ENCODE data around the gene MAN2C1.
A peak's percentile ranks its signal among the peaks of the same experiment; 100 is the strongest.
"Not testable (repeated sequence)": the region's sequence is repeated elsewhere in the genome, so short reads cannot be mapped to it uniquely, and the experiment has no call there.

Gene MAN2C1

GRCh38 chr15:75367913-75368688 is at the start of gene MAN2C1:
TSS of gene MAN2C1 (minus strand) at chr15:75368607. CDS start at chr15:75368583, 24 bp downstream.
- H3K4me3 ChIP-seq = peak within 1 kb of the TSS; percentile 58 to 95 (median 86)

GRCh38 chr15:75416584-75416983 is 48.2 kb upstream of the MAN2C1 start:
- Histone ChIP-seq H3K4me3 (no peak overlapping the region), H3K27ac (no peak overlapping the region)

More at GRCh38 chr15:75367913-75368688, at the start of gene MAN2C1:
- H3K27ac ChIP-seq = peak within 1 kb of the TSS; percentile 87 to 100 (median 98)

GRCh38 chr15:75410196-75410595 is 41.8 kb upstream of the MAN2C1 start:
- Histone ChIP-seq H3K27ac (no peak overlapping the region), H3K4me3 (no peak overlapping the region)

- Histone ChIP-seq H3K4me3 (no peak overlapping the region), H3K27ac (no peak overlapping the region)
Measured at GRCh38 chr15:75407083-75407482, 38.7 kb upstream of the MAN2C1 start.

GRCh38 chr15:75403892-75404291 is 35.5 kb upstream of the MAN2C1 start:
- no peak overlapping the region for H3K4me3 ChIP-seq

GRCh38 chr15:75397494-75397893 is 29.1 kb upstream of the MAN2C1 start:
- Histone ChIP-seq H3K27ac (no peak overlapping the region), H3K4me3 (no peak overlapping the region)

More at GRCh38 chr15:75403892-75404291, 35.5 kb upstream of the MAN2C1 start:
- H3K27ac ChIP-seq = no peak overlapping the region

GRCh38 chr15:75389791-75390382 is 21.5 kb upstream of the MAN2C1 start:
- Histone ChIP-seq H3K27ac (no peak overlapping the region), H3K4me3 (no peak overlapping the region)

- not testable (repeated sequence) for H3K27ac ChIP-seq, H3K4me3 ChIP-seq
Measured at GRCh38 chr15:75383986-75384385, 15.6 kb upstream of the MAN2C1 start.

- Histone ChIP-seq H3K27ac (no peak overlapping the region), H3K4me3 (no peak overlapping the region)
Measured at GRCh38 chr15:75380773-75381172, 12.4 kb upstream of the MAN2C1 start.

GRCh38 chr15:75371901-75372688 is 3.7 kb upstream of the MAN2C1 start:
- H3K27ac ChIP-seq = no peak overlapping the region

GRCh38 chr15:75371486-75371885 is 3.1 kb upstream of the MAN2C1 start:
- H3K4me3 ChIP-seq = no peak overlapping the region

More at GRCh38 chr15:75371901-75372688, 3.7 kb upstream of the MAN2C1 start:
- no peak overlapping the region for H3K4me3 ChIP-seq

GRCh38 chr15:75369897-75370581 is 1.6 kb upstream of the MAN2C1 start:
- H3K4me3 ChIP-seq = no peak overlapping the region
- peak overlapping the region in 4 of 21 experiments; percentile 9 to 100 (median 99) for H3K27ac ChIP-seq

More at GRCh38 chr15:75371486-75371885, 3.1 kb upstream of the MAN2C1 start:
- H3K27ac ChIP-seq = no peak overlapping the region

GRCh38 chr15:75368689-75369239 is 357 bp upstream of the MAN2C1 start:
- H3K4me3 ChIP-seq = peak overlapping the region; percentile 58 to 95 (median 86)
- peak overlapping the region in 20 of 21 experiments; percentile 87 to 100 (median 98) for H3K27ac ChIP-seq

GRCh38 chr15:75367406-75367912 is 948 bp downstream of the MAN2C1 start:
- H3K4me3 ChIP-seq = peak overlapping the region; percentile 58 to 95 (median 86)

GRCh38 chr15:75367006-75367405 is 1.4 kb downstream of the MAN2C1 start:
- peak overlapping the region in 9 of 21 experiments; percentile 94 to 100 (median 99) for H3K27ac ChIP-seq

More at GRCh38 chr15:75367406-75367912, 948 bp downstream of the MAN2C1 start:
- H3K27ac ChIP-seq = peak overlapping the region; percentile 87 to 100 (median 98)

GRCh38 chr15:75366163-75366562 is 2.2 kb downstream of the MAN2C1 start:
- H3K27ac ChIP-seq = no peak overlapping the region
- H3K4me3 ChIP-seq = no peak overlapping the region

More at GRCh38 chr15:75367006-75367405, 1.4 kb downstream of the MAN2C1 start:
- H3K4me3 ChIP-seq = no peak overlapping the region

GRCh38 chr15:75364881-75365280 is 3.5 kb downstream of the MAN2C1 start:
- H3K27ac ChIP-seq = no peak overlapping the region
- H3K4me3 ChIP-seq = no peak overlapping the region

- no peak overlapping the region for H3K4me3 ChIP-seq
- H3K27ac ChIP-seq = no peak overlapping the region
Measured at GRCh38 chr15:75363786-75364185, 4.6 kb downstream of the MAN2C1 start.
